ENCODE data around the gene PKP4.

PKP4 gene

DNA sequence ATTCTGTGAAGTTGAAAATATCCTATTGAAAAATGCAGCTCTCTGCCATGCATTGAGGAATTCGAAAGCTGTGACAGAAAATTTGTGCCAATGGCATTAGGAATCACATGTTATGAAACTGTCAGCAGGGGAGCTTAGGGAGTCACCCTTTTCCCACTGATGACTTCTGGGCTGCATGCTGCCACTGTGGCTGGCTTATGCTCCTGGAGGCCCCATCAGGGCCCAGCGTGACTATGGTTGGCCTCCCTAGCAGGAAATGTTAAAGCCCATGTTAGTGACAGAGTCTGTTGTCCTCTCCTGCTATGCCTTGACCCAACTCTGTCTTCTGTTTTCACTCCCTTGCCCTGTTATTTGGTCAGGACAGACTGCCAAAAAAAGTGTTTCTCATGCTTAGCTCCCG is 198.9 kb downstream of the PKP4 start:
- DNase-seq = no peak

DNA sequence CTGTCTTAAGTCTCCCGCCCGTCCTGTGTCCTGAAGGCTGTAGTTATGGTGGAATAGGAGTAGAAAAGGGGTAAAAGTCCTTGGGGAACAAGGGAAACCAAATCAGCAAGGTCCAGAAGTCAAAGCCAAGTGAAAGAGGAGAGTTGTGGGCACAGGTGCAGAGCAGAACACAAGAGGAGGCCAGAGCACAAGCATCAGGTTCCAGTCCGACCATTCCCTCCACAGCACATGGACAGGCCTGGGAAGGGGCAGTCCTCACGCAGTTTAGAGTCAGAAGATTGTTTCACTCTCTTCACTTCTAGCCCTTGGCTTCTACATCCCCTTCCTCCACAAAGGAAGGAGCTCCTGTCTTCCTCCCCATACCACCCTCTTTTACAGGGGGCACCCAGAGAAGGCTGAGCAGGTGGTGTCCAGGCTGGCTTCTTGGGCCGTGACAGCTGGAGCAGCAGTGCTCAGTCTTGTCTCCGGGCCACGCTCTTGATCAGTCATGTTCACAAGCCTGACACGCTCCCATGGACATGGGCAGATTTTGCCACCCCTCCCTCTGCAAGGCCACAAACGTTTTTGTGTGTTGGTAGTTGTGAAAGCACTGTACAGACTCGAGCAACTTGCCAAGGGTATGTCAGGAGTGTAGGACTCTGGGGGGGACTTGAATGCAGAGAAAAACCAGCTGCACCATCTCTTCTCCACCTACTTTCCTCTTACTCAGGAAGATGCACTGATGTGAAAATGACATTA is 199.9 kb downstream of the PKP4 start:
- no peak for DNase-seq

DNA sequence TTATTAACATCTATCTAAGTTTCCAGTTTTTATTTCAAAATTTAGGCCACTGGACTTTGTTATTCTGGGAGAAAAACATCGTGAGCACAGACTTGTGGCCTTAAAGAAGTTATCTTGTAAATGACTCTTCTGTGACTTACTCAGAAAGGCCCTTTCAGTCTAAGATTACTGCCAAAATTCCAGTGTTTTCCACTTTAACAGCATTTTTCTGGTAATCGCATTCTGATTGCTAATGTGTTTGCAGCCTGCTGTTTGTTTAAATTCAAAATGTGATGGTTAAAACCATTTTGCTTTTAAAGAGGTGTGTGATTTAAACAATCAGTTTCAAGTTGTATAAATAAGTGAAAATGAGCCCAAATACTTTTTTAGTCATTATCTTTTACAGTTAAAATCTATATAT is 201.6 kb downstream of the PKP4 start:
- DNase-seq = no peak

DNA sequence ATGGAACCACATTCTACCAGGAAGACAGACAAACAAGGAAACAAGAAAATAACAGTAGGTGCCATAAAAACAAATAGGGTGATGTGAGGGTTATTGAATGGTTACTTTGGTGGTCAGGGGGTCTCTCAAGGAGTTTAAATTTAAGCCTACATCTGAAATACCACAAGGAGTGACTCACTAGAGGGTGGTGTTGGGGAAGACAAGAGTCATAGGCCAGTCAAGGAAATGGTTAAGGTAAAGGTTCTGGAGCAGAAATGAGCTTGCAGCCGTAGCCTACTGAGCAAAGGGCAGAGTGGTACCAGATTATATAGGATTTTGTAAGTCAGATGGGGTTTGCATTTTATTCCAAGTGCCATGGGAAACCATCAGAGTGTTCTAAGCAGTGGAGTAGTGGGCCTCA is 202.7 kb downstream of the PKP4 start:
- no peak for DNase-seq

DNA sequence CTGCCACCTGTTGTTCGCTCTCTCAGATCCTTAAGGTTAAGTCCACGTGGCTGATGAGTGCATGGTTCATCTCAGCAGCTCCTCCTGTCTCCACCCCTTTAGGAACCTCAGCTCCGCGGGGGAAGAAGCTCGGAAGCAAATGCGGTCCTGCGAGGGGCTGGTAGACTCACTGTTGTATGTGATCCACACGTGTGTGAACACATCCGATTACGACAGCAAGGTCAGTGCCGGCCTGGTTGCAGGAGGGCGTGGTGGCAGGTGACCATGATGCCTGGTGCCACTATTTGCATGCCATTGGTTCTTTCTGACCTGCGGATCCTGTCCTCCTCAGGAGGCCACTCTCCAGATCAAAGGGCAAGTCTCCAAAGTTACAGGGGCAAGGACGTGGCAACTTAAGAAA is 204.5 kb downstream of the PKP4 start:
- DNase-seq = no peak

DNA sequence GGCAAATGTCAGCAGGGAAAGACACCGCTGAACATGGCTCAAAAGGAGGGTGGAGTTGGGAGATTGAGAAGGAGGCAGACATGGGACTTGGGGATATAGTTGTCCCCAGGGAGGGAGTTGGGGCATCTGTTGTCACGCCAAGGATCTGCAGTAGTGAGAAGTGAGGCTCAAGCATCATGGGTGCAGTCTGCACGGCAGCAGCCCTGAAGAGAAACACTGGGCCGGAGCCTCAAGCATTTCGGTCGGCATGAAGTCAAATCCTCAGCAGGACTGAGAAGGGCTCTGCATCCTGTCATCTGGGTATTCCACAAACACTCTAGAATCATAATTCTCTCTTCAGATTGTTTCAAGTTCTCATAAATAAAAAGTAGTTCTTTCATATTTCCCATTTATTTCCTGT is 205.7 kb downstream of the PKP4 start:
- DNase-seq = no peak

DNA sequence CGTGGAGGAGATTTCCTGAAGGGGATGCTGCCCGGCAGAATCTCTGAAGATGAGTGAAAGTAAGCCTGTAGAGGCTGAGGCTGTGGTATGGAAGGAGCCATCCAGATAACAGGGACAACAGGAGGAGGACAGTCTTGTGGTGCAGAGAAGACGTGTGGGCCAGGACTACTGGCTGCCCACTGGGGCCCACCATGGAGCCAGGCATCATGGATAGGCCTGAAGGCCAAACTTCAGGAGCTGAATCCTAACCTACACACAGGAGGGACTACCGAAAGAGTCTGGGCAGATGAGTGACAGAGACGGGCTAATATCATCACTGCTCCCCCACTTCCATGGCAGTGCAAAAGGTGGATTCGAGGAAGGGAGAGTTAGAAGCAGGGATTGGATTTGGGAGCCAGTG is 207.0 kb downstream of the PKP4 start:
- DNase-seq = no peak

DNA sequence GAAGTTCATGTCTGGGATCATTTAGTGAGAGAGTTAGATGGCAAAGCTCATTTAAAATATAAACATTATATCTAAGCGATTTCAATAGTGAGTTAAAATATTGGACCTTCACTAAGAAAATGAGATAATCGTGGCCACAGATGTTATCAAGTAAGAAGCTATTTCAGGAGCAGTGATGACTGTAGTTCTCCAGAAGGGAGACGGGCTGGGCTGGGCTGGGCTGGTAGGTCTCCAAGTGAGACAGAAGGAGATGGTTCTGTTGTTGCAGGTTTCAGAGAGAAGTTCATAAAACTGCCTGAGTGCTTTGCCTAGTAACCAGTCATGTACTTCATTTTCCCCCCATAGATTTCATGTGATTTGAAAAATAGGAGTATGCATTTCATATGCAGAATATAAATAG is 208.2 kb downstream of the PKP4 start:
- DNase-seq = no peak

DNA sequence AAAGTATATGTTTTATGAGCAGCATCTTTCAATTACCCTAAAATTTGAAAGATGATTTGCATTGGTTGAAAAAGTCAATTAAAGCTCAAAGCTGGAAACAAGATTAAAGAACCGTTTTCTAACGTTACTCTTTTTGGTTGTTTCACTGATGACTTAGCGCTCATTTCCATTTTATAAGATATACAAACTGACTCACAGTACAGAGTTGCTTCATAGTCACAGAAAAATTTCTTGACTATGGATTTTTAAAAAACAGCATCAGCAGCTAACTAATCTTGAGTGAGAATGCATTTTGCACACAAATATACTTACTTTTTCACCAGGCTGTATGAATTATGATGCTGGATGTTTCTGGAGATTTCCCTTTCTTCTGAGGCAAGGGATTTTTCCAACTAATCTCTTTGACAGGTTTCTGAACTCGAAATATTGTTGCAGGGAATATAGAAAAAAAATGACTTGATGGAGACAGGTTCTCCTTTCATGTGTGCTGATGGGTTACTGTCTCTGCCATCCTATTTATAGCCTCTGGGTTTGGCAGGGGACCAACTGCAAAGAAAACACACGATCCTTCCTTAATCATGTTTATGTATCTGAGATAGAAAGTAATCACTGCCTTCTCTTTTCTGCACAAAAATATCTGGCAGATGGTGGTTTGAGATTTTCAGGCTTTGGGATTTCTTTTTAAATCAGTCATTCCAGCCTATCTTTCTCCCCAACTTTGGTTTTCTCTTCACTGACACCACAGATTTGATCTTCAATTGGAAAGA is 209.0 kb downstream of the PKP4 start:
- peak in 1 of 2 experiments; percentile 21 for DNase-seq

DNA sequence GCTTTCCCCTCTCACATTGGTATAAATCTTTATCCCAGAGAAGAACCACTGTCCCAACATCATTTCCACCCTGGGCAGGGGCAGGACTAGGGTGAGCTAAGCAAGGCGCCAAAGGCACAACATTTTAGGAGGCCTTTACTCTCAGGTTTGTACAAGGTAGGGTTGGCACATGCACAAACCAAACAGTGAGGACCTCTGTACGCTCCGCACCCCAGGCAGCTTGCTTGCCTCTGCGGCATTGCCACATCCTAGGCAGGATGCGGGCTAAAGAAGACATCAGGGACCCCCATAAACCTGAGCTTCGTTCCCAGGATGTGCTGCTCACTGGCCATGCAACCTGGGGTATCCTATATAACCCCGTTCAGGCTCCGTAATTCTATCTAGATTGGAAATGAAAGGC is 210.2 kb downstream of the PKP4 start:
- DNase-seq = peak in 1 of 2 experiments; percentile 54

DNA sequence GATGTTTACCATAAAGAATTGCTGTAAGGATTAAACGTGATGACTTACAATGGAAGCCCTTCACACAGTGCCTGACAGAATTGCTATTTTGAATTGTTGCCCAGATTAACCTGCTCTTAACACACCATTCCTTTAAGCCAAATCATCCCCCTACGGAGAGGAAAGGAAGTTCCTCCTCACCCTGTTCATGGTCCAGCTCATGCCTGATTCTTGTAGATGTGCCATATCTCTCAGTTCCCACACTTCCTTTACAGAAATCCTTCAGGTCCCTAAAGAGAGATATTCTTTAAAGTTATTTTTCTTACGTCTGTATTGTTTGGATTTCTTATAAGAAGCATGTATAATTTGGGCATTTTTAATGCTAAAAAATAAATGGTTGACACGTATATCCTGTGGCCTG is 210.8 kb downstream of the PKP4 start:
- DNase-seq = peak in 1 of 2 experiments; percentile 56

DNA sequence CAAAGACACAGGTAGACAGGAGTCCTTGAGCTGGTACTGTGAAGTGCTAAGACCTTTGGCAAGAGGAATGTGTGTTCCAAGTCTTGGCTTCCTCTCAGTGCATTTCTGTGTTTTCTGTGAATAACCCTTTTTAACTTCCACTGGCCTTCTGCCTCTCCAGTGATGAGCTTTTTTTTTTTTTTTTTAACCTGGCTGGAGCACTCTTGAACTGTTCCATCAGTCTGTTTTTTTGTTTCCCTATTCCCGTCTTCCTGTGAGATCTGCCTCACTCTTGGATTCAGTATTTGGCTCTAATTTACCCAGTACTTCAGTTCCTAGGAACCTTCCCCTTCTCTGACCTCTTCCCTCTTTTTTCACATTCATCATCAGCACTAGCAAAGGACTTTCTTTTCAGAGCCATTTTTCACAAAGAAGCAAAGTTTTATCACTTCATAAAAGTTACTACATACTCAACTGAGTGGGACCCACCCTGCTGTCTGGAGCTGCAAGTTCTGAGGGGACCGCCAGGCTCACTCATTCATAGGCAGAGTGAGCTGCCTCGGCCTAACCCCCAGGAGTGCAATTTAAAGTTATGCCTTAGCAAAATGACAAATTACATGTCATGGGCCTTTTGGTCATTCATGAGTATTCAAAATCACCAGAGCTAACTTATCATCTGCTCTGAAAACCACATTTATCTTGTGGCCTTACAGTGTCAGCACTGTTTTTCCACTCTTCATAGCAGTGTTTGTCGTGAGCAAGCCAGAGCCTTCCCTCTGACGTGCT is 211.4 kb downstream of the PKP4 start:
- DNase-seq = no peak

DNA sequence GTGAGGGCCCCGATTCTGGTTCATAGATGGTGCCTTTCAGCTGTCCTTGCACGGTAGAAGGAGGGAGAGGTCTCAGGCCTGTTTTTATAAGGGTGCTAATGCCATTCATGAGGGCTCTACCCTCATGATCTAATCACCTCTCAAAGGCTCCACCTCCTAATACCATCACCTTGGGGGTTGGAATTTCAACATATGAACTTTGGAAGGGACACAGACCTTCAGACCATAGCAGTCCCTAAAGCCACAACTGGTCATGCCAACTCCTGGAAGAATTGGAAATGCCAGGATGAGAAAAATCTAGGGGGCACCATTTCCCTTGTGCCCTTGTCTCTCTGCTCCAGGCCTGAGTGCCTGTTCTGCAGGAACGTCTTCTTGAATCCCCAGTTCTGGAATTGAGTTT is 213.5 kb downstream of the PKP4 start:
- DNase-seq = no peak

DNA sequence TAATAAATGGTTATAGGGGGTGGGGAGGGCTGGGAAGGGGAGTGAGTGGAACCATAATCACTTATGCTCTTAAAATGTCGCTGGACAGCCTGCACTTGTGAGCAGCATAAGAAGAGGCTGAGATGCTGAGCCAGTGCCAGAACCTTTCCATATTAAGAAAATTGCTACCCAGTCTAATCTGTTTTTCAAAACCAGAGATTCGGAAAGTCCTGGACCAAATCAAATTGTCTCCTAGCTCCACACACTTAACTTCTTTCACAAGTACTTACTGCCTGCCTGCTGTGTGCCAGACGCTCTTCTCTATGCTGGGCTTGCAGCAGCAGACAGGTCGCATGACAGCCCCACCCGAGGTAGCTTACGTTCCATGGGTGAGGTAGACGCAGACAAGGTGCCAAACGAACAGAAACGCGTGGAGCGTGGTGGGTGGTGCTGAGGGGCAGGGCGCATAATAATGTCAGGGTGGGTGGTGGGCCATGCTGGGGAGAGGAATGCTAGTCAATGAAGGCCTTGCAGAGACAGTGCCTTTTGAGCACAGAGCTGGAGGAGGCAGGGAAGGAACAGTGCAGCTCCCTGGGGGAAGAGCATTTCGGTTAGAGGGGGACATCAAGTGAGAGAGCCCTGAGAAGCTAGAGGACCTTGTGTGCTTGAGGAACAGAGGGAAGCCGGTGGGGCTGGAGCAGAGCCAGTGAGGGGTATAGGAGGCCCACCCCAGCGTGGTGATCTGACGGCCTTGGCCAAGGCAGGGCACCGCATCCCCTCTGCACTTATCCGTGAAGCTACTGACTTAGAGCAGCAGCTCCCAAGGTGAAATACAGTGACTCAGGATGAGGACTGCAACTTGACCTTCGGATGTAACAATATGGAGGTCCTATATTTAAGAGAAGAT is 214.9 kb downstream of the PKP4 start:
- DNase-seq = no peak

DNA sequence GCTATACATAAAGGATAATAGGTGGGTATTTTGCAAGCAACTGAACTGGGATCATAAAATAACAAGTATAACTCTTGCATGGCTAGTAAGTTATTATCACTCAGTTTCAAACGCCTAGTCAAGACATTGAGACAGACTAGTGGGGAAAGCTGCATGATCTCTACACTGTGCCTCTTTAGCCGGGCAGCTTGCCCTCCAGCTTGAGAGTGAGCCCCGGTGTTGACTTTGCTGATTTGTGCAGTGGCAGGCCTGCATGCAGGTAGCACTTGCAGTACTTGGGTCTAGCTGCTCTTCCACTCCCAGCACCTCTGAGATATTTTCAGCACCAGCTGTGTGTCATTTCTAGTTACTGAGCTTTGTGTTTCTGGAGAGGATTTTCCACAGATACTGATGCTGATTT is 219.5 kb downstream of the PKP4 start:
- no peak for DNase-seq

DNA sequence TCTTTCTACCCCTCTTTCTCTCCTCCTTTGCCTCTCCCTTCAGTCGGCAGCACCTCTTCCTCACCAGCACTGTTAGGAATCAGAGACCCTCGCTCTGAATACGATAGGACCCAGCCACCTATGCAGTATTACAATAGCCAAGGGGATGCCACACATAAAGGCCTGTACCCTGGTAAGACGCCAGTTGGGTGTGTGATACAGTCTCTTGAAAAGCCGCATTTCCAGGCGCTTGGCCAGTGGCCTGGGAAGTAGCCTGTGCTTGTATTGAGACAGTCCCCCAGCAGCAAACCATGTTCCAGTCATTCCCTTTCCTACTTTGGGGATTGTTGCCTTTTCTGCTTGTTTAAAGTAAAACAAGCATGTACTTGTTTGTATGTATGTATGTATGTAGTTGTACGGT is 219.9 kb downstream of the PKP4 start:
- DNase-seq = no peak

DNA sequence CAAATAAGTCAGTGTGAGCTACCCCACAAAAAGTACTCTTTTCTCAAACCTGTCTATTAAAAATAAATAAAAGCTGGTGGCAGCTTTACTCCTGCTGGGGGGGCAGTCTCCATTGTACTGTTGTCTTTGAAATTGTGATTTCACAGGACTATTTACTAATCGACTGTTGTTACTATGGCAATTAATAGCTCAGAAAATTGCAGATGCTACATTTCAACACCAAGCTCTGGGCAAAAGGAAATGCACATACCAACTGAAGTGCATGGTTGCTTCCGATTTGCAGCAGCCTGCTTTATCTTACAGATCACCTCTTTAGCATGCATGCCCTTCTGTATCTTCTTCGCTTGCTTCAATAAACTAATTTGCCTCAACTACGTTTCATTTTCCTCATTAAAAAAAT is 220.8 kb downstream of the PKP4 start:
- peak in 1 of 2 experiments; percentile 68 for DNase-seq

DNA sequence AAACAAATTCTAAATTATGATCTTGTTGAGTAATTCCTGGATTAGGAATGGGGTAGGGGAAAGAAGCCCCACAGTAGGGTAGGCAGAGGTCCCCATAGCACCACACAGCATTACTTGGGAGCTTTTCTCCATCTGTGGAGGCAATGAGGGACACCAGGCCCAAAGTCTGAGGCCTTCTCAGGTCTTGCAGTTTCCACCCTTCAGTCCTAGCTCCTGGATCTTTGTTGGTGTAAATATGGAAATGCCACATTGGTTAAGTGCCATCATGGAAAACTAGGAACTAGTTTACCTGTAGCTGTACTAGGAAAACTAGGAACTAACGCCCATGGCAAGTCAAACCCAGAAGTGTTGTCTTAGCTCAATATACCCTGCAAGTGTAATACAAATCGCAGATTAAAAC is 225.1 kb downstream of the PKP4 start:
- no peak for DNase-seq

DNA sequence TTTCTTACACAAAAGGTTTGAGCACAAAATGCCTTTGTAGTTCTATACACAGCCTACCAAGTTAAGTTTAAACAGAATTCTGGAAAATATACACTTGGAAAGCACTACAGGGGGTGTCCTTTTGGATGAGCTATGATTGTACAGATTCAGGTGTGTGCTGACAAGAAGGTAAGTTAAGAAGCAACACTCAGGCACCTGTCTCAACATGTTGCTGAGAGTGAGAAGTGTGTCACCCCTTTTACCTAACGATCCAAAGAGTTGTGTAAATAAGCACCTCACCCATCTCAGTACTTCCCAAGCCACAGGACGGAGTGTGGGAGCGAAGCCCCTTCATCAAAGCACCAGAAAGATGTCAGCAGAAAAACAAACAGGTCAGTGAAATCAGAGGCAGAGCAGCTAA is 228.9 kb downstream of the PKP4 start:
- no peak for DNase-seq

DNA sequence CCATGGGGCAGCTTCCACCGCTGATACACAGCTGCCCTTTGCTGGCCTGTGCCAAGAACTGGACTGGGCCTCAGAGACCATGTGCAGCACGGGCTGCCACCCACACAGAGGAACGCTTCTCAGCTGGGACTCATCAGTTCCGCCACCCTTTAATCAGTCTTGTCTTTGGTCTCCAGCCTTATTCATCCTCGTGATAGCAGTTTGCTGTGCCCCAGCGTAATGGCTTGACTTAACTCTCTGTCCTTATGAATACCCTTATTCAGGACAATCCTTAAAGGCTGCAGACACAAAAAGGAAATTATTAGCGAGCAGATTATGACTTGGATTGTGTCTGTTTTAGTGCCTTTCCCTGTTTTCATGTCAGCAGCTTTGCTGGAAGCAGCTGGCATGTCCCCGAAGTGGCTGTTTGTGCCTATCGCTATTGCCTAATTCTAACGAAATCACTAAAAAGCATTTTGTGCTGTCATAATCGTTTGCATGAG is 229.5 kb downstream of the PKP4 start:
- DNase-seq = no peak

DNA sequence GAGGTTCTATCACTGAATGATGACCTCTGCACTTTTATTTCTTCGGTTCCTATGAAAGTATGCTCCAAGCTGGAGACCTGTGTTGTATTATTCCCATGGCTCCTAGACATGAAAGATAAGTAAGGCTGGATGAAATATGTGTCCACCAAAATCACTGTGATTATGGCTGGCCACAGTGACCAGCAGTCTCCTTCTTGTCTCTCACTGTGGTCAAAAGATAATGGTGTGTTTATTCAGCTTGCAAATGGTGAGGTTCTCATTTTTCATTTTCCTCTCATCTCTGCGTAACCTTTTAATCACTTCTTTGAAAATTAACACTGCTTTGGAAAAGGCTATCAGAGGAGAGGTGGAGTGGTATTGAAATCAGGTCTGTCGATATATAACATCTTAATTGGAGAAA is 230.6 kb downstream of the PKP4 start:
- DNase-seq = no peak

DNA sequence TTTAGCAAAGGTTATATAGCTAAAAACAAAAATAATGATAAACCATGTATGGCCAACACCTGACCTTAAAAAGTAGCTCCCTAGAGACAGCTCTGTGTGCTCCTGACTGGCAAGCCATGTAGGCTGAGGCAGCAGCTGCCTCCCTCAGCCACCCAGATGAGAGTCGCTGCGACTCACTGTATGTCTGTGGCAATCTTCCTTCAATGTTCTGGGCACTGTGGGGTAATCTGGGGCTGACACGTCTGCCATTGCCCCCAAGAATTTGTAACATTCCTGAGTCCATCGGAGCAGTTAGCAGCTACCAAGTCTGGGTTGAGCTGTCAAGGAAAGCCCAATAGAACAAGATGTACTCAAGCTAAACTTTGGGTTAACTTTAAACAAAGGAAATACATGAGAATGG is 232.0 kb downstream of the PKP4 start:
- no peak for DNase-seq

DNA sequence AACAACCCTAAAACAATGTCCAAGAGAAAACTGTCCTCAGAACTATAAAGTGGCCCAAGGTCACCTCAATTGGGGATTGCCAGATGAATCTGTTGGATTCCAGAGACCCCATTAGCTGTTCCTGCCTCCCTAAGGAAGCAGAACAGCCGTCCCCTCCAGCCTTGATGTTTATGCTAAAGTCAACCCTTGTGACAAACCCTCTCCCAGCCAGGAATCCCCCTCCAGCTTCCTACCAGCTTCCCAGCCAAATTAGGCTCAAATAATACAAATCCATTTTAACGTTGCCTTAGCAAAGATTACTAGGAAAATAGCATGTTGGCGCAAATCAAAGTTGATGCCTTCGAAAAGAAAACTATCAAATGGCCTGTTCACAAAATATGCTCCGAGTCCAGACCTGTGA is 232.6 kb downstream of the PKP4 start:
- DNase-seq = no peak

Measured in NCI-H2081 (cell line).